Epithelial cell of proximal tubule (primary cell): ENCODE results near the gene SMIM22. TPM values are rescaled to one million over a fixed set of nuclear protein-coding genes. Genes with fewer than 3 reads are reported as not detected.

Source experiments
- DNase-seq: peaks from one replicate; pipeline ENCODE4 v3.0.0-alpha.2; 2011; ENCODE audit warnings: low read depth
- H3K4me3 ChIP-seq: 2 replicates; pipeline ENCODE4 v1.5.1; 2011; ENCODE audit warnings: low read depth, mild to moderate bottlenecking, low read length
- total RNA-seq: library from RNA; depleted of rRNA; stranded (reverse); fragments of >200 nt; gene quantifications from 2 replicates; pipeline ENCODE4 v1.2.3, GENCODE V29; 2015
- TF ChIP-seq, protein P1 (sequence below): conservative IDR thresholded peaks from 2 replicates; pipeline ENCODE4 v1.5.1; 2012; ENCODE audit warnings: low read depth, mild to moderate bottlenecking, low read length

SMIM22 gene
- total RNA-seq, 1 donor from 2014 or later: 0.98 TPM

DNA sequence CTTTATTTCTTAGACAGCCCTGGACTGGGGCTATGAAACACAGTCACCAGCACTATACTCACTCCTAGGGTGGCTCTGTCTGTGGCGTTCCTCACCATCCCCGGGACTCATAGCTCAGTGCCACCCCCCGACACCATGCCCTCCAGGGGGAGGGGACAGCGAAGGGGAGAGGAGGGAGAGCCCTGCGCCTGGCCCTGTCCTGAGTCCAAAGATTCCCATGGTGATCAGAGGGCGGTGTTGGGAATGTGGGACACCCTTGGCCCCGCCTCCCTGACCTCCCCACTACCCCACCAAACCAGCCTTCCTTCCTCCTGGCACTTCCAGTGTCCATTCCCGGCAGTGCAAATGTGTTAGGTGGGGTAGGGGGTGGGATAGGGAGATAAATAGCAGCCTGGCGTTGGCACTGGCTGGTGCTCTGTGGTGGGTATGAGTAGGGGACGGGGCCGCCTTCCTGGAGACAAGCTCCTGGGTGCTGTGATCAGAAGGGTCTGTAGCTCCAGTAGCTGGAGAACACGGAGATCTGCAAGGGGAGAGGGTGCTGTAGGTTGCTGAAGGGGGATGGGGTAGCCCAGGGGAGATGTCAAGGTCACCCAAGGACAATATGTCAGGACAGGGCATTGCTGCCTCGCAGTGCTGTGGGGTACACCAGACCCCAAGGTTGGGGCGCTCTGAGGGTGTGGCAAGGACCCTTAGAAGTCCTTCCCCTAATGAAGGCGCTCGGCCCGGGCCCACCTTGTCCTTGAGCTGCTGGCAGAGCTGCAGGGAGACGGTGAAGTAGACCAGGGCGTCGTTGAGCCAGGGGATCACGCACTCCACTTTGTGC is 2.0 kb downstream of the SMIM22 start:
- TF ChIP-seq, protein P1, sequence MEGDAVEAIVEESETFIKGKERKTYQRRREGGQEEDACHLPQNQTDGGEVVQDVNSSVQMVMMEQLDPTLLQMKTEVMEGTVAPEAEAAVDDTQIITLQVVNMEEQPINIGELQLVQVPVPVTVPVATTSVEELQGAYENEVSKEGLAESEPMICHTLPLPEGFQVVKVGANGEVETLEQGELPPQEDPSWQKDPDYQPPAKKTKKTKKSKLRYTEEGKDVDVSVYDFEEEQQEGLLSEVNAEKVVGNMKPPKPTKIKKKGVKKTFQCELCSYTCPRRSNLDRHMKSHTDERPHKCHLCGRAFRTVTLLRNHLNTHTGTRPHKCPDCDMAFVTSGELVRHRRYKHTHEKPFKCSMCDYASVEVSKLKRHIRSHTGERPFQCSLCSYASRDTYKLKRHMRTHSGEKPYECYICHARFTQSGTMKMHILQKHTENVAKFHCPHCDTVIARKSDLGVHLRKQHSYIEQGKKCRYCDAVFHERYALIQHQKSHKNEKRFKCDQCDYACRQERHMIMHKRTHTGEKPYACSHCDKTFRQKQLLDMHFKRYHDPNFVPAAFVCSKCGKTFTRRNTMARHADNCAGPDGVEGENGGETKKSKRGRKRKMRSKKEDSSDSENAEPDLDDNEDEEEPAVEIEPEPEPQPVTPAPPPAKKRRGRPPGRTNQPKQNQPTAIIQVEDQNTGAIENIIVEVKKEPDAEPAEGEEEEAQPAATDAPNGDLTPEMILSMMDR: no peak
- H3K4me3 ChIP-seq: no peak overlapping the region
- no peak for DNase-seq

DNA sequence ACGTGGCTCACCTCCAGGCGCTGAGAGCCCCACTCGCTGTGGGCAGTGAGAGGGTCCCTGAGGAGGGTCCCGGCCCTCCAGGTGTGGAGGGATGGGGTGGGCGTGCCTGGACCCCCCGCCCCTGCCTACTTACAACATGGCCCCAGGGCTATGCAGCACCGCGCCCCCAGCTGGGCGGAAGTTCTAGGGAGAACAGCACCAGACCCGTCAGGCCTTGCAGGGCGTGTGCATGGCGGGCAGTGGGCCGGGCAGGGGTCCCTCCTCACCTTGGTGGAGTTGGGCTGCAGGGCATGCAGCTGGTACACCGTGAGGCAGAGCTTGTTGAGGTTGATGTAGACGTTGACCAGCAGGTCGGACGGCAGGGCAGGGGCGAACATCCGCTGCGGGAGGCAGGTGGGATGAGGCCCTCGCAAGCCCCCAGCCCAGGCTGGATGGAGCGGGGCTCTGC is 2.7 kb downstream of the SMIM22 start:
- TF ChIP-seq, protein P1: no peak
- no peak overlapping the region for H3K4me3 ChIP-seq
- no peak for DNase-seq

DNA sequence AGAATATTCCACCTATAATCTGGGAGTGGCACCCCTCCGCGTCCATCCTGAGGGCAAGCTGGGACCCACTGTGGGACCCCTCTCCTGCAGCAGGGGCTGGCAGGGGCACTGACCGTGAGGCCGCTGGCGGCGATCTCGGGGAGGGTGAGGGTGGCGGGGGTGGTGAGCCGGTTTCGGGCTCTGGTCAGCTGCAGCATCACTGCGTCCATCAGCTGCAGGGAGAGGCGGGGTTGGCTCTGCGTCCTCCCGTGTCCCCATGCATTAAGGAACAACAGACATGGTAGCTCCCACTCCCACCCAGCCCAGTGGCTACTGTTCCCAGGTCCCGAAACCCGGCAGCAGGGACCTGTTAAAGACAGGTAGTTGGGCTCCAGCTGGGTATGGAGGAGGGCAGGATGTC is 3.3 kb downstream of the SMIM22 start:
- TF ChIP-seq, protein P1: no peak
- no peak overlapping the region for H3K4me3 ChIP-seq
- no peak for DNase-seq

DNA sequence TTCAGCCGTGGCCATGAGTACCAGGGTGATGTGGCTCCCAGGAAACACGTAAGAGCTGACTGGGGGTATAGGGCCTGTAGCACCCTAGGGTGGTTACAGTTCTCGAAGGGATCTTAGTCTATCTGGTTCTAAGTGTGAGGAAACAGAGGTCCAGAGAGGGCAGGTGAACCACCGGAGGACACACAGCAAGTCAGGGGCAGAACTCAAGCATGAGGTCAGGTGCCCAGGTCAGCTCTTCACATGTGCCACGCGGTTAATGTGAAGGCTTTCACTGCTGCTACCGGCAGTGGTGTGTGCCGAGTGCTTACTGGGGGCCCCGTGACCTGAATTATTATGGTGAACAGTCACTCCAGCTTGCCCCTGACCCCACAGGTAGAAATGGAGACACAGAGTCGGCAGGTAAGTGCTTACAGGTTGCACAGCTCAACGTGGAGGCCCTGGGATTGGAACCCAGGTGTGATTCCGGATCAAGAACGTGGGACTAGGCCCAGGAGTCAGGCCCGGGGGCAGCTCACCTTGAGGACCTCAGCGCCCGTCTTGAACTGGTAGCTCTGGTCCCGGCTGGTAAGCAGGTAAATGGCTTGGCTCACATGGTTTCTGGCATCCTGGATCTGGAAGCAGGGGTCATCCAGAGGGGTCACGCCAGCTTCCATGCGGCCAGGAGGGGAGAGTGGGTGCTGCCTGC is 4.1 kb downstream of the SMIM22 start:
- no peak overlapping the region for H3K4me3 ChIP-seq
- TF ChIP-seq, protein P1: no peak
- DNase-seq: no peak

DNA sequence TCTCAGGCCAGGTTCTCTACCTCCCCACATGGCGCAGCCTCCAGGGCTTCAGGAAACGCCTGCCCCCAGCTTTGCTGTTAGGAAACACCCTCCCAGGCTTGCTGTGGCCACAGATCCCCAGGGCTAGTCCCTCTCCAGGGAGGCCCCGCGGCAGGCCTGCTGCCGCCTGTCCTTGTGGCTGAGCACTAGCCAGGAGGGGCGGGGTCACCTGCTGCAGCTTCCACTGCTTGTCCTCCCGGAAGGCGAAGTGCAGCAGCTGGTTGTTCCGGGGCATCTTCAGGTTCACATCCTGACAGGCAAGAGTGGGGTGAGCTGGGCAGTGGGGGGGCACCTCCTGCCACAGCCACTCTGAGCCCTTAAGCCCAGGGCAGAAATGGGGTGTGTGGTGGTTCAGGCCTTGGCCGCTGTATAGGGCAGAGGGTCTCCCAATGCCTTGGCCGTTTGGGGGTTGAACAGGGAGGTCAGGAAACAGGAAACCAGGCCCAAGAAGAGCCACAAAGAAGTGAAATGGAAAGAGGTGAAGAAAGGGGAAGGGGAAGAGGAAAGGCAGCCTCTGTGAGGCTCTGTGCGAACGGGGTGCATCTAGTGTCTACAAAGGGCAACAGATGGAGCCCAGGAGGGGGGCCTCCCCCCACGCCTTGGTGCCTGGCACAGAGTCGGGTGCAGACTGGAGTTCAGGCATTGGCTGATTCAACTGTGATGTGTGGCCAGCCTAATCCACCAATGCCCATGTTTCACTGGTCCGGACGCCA is 5.3 kb downstream of the SMIM22 start:
- no peak overlapping the region for H3K4me3 ChIP-seq
- TF ChIP-seq, protein P1: no peak
- DNase-seq: no peak

DNA sequence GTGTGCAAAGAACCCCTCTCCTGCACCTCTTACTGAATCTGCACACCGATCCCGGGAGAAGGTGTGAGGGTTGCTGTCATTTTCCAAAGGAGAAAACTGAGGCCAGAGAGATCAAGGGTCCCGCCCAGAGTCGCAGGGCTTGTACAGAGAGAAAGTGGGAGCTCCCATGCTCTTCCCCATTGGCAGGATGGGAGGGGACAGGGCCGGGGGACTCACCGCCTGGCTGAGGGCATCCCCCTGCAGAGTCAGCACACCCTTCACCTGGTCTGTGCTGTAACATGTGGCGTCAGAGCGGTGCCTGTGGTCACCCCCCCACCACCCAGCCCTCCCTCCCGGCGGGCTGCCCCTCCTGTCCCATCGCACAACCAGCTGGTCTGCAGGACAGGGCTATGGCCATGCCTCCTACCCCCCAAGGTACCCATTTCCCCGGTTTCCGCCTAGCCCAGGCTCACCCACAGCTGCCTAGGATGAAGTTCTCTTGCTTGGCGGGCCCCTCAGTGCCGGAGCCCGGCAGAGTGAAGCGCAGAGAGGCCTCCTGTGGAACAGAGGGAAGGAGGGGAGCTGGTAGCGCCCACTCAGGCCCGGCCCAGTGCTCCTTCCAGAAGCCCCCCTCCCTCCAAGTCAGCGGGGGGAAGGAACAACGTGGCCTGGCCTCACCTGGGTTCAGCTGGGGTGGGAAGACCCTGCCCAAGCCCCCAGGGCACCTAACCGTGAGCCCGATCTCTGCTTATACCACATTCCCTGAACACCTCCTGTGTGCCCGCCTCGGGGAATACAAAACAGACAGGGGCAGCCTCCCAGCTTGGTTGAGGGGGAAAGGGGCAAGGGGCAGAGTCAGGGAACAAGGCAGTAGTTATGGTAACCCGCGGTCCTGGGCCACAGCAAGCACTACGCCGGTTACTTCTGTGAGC is 6.1 kb downstream of the SMIM22 start:
- TF ChIP-seq, protein P1: no peak
- DNase-seq: no peak
- peak overlapping the region; percentile 72 for H3K4me3 ChIP-seq
